OCI-LY1 (cell line): ENCODE results near the gene TOP2A.

Source experiments
- CTCF ChIP-seq: fragments of 200-600 bp; sonication (generic), shearing (Covaris generic); IDR thresholded peaks from 2 replicates; pipeline ENCODE4 v1.5.1; 2017; ENCODE audit warnings: mild to moderate bottlenecking, antibody characterized with exemption, low read length, moderate library complexity, mixed read lengths
- EZH2 ChIP-seq: fragments of 200-600 bp; sonication (generic), shearing (Covaris generic); IDR thresholded peaks from 2 replicates; pipeline ENCODE4 v1.8.0; 2017; ENCODE audit warnings: borderline replicate concordance, mixed run types, mild to moderate bottlenecking, antibody characterized with exemption, low read length, moderate library complexity, mixed read lengths

- peak; percentile 67 for TF ChIP-seq CTCF
- TF ChIP-seq EZH2, result no peak
Observed at GRCh38 chr17:40415390-40415789, 2.3 kb downstream of the TOP2A start.
